A549 treated with Mapracorat at 1 μM for 4 hours (cell line): ENCODE results near the gene SLC6A9. TPM values are rescaled to one million over a fixed set of nuclear protein-coding genes. Genes with fewer than 3 reads are reported as not detected.

ENCODE experiments used
- total RNA-seq: library from RNA; stranded (reverse); fragments of 200-300 nt; extraction: Qiagen RNA extraction; gene quantifications from 5 replicates; pipeline ENCODE4 v1.2.3, GENCODE V29; 2022

SLC6A9 gene
- 11.5 to 16.0 TPM (median 13.8 TPM) in 5 replicates for total RNA-seq

DNA sequence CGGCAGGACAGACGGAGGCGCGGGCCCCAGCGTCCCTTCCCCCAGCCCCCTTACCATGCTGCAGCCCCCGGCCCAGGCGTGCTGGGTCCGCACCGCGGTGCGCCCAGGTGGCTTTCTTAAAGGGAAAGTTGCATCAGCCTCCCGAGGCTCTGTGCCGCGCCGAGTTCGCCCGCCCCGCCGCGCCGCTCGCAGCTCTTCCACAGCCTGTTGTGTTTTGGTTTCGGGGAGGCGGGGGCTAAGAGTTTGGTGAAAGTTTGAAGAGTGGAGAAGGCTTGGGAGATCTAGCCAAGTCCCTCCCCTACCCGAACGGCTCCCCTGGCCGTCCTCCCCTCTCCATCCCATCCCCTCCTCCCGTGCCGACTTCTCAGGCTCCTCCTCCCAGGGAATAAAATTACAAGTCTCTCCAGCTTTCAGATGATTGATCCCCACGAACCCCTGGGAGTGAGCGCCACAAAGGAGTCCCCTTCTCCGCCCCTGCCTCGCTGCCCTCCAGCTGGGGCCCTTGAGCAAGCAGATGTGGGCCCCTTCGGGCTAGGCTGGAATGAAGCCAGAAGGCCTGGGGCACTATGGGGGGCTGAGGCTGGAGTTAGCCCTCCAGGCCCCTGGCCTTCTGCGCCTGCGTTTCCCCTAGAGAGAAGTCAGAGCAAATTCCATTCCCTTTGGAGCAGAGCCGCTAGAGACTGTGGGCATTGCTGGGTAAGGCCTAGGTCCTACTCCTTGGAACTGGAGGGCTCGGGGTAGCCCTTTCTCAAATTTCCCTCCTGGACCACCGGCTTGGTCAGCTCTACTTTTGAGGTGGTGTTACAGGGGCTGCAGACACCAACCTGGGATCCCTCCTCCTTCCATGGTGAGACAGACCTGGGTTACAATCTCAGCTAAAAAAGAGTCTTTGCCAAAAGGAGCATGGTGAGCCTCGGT lies at the start of gene SLC6A9:
Gene SLC6A9 (minus strand): TSS at position 211 of the 918 bp plus-strand sequence. CDS start 7,185 bp downstream, outside the sequence.

GRCh38 chr1:43991476-43992231 lies 39.6 kb downstream of the SLC6A9 start, which contains the start of gene CCDC24:
TSS of gene CCDC24 (plus strand) at chr1:43991599. CDS start at chr1:43991879, 280 bp downstream.

DNA sequence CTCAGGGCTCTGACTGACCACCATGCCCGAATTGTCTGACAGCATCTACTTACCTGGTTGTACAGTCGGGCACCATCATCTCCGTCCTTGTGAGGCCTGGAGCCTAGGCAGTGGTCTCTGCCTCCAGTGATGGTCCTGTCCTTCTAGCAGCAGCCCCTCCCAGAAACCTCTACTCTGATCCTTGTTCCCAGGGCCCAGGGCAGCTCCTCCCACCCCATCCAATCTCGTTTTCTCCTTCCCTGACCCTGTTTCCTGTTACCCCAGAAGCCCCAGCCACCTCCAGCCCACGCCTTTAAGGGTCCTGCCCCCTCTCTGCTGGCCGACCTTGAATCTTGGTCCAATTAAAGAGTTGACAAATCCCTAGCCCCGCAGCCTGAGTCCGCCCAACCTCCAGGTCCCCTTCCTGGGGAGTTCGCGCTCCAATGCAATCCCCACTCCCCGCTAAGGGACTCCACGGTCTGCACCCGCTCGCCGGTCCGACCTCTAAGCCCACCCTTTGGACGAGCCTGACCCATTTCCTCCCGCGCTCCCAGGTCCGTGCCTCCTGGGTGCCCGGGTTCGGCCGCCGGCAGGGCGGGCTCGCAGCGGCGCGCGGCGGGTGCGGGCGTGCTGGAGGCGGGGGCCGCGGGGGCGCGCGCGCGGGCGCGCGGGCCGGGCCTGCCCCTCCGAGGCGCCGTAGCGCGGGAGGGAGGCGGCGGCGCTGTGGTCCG lies 52.6 kb downstream of the SLC6A9 start, which contains the start of gene B4GALT2:
Gene B4GALT2 (plus strand): TSS at position 660 of the 710 bp plus-strand sequence. CDS start 1,951 bp downstream, outside the sequence.

GRCh38 chr1:43974443-43975248 lies 56.6 kb downstream of the SLC6A9 start, which contains the start of gene ATP6V0B:
TSS of gene ATP6V0B (plus strand) at chr1:43974960. CDS start at chr1:43975041, 81 bp downstream.

GRCh38 chr1:43969746-43970466 lies 61.4 kb downstream of the SLC6A9 start, which contains the start of gene DPH2:
TSS of gene DPH2 (plus strand) at chr1:43970010. CDS start at chr1:43970176, 166 bp downstream.

Other genes with a start within 250 kb of the SLC6A9 start
- gene ARTN, start 97.7 kb downstream of the SLC6A9 start, total RNA-seq, result 0.14 to 0.61 TPM (median 0.35 TPM) in 5 replicates
- 10.7 to 18.0 TPM (median 15.0 TPM) in 5 replicates for gene IPO13, start 84.5 kb downstream of the SLC6A9 start, total RNA-seq
- 35.5 to 40.8 TPM (median 36.0 TPM) in 5 replicates for gene DPH2, start 61.5 kb downstream of the SLC6A9 start, total RNA-seq
- 93.3 to 160 TPM (median 139 TPM) in 5 replicates for gene ATP6V0B, start 56.5 kb downstream of the SLC6A9 start, total RNA-seq
- 49.9 to 72.4 TPM (median 69.2 TPM) in 5 replicates for gene B4GALT2, start 52.3 kb downstream of the SLC6A9 start, total RNA-seq
- gene CCDC24, start 39.9 kb downstream of the SLC6A9 start, total RNA-seq, result 5.8 to 9.1 TPM (median 7.8 TPM) in 5 replicates
- 0.41 to 0.61 TPM (median 0.48 TPM) in 5 replicates for gene KLF17, start 87.4 kb upstream of the SLC6A9 start, total RNA-seq
- gene KLF18, start 110.2 kb upstream of the SLC6A9 start, total RNA-seq, result 0.08 TPM in 1 of 5 replicates, not detected in the others
- gene DMAP1, start 182.0 kb upstream of the SLC6A9 start, total RNA-seq, result 19.6 to 23.0 TPM (median 21.1 TPM) in 5 replicates